ENCODE results near the gene STAG3.
"Not testable (repeated sequence)": the region's sequence is repeated elsewhere in the genome, so short reads cannot be mapped to it uniquely, and the experiment has no call there.

GRCh38 chr7:100130220-100130607 lies 47.5 kb upstream of the STAG3 start:
- TF ChIP-seq, protein P1, sequence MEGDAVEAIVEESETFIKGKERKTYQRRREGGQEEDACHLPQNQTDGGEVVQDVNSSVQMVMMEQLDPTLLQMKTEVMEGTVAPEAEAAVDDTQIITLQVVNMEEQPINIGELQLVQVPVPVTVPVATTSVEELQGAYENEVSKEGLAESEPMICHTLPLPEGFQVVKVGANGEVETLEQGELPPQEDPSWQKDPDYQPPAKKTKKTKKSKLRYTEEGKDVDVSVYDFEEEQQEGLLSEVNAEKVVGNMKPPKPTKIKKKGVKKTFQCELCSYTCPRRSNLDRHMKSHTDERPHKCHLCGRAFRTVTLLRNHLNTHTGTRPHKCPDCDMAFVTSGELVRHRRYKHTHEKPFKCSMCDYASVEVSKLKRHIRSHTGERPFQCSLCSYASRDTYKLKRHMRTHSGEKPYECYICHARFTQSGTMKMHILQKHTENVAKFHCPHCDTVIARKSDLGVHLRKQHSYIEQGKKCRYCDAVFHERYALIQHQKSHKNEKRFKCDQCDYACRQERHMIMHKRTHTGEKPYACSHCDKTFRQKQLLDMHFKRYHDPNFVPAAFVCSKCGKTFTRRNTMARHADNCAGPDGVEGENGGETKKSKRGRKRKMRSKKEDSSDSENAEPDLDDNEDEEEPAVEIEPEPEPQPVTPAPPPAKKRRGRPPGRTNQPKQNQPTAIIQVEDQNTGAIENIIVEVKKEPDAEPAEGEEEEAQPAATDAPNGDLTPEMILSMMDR (IDR thresholded peaks at IDR 0.05) = not testable (repeated sequence)
- not testable (repeated sequence) for TF ChIP-seq POLR2A (IDR thresholded peaks at IDR 0.05)
